Measurements from ENCODE around the gene ZNG1A. TPM values are rescaled to one million over a fixed set of nuclear protein-coding genes. Genes with fewer than 3 reads are reported as not detected.
"Not testable (repeated sequence)": the region's sequence is repeated elsewhere in the genome, so short reads cannot be mapped to it uniquely, and the experiment has no call there.

ZNG1A gene
- total RNA-seq = 44.5 TPM

- DNase-seq = not testable (repeated sequence)
Observed at GRCh38 chr9:178970-179383, at the start of gene ZNG1A. Gene ZNG1A (minus strand): TSS chr9:179056. CDS start chr9:178969, 87 bp downstream.

GRCh38 chr9:227860-228259 is 49.0 kb upstream of the ZNG1A start:
- no peak for DNase-seq

- no peak for DNase-seq
Observed at GRCh38 chr9:224582-225520, 46.0 kb upstream of the ZNG1A start.

- no peak for DNase-seq
Observed at GRCh38 chr9:224026-224425, 45.2 kb upstream of the ZNG1A start.

- no peak for DNase-seq
Observed at GRCh38 chr9:223152-223551, 44.3 kb upstream of the ZNG1A start.

- no peak for DNase-seq
Observed at GRCh38 chr9:221989-222776, 43.3 kb upstream of the ZNG1A start.

GRCh38 chr9:219670-220365 is 41.0 kb upstream of the ZNG1A start:
- DNase-seq = no peak

GRCh38 chr9:219036-219435 is 40.2 kb upstream of the ZNG1A start:
- DNase-seq = not testable (repeated sequence)

GRCh38 chr9:217950-218349 is 39.1 kb upstream of the ZNG1A start:
- DNase-seq = no peak

GRCh38 chr9:216866-217265 is 38.0 kb upstream of the ZNG1A start:
- no peak for DNase-seq

GRCh38 chr9:215631-216155 is 36.8 kb upstream of the ZNG1A start:
- DNase-seq = no peak

GRCh38 chr9:214648-215493 is 36.0 kb upstream of the ZNG1A start, which contains the start of gene DOCK8:
Gene DOCK8 (plus strand): TSS chr9:214865. CDS start chr9:214977, 112 bp downstream.
- DNase-seq = no peak

GRCh38 chr9:214351-214647 is 35.4 kb upstream of the ZNG1A start:
- no peak for DNase-seq

GRCh38 chr9:213901-214300 is 35.0 kb upstream of the ZNG1A start:
- DNase-seq = not testable (repeated sequence)

GRCh38 chr9:212297-212696 is 33.4 kb upstream of the ZNG1A start:
- DNase-seq = no peak

GRCh38 chr9:211557-211956 is 32.7 kb upstream of the ZNG1A start:
- DNase-seq = no peak

GRCh38 chr9:211036-211435 is 32.2 kb upstream of the ZNG1A start:
- no peak for DNase-seq

GRCh38 chr9:209143-209758 is 30.4 kb upstream of the ZNG1A start:
- DNase-seq = no peak

GRCh38 chr9:206481-206880 is 27.6 kb upstream of the ZNG1A start:
- DNase-seq = no peak

GRCh38 chr9:199601-200000 is 20.7 kb upstream of the ZNG1A start:
- DNase-seq = not testable (repeated sequence)
